Measurements from ENCODE around the gene ADAMTS6.

ADAMTS6 gene

GRCh38 chr5:65288657-65289056 is 193.1 kb downstream of the ADAMTS6 start:
- Histone ChIP-seq H3K79me1 (replicated peaks; ENCODE audit: low read length, poor library complexity, severe bottlenecking) (no peaks in the 10 kb centered on the region), H2BK5ac (ENCODE audit: low read depth, low read length, poor library complexity, severe bottlenecking) (no peak overlapping the region), H3K4ac (ENCODE audit: low read depth in 1 of 2, low read length in 2 of 2) (no peak overlapping the region), H4K8ac (ENCODE audit: low read length) (no peak overlapping the region), H3K4me3 (ENCODE audit: insufficient read depth in 1 of 2, low read depth in 1 of 2, low read length in 2 of 2) (no peak overlapping the region), H2BK12ac (ENCODE audit: low read length in 2 of 2) (no peak overlapping the region), H3K14ac (ENCODE audit: low read length in 2 of 2) (no peak overlapping the region), H3K36me3 (ENCODE audit: control insufficient read depth in 1 of 2, insufficient read depth in 2 of 2, low read depth in 1 of 2, low read length in 2 of 2) (peaks cover 0 to 40% of the 10 kb centered on the region in 2 experiments), H3K4me1 (ENCODE audit: control insufficient read depth, insufficient read depth, low read depth, low read length) (no peaks in the 10 kb centered on the region), H2AK5ac (ENCODE audit: low read length, severe bottlenecking) (no peak overlapping the region), H3K4me2 (ENCODE audit: low read length, poor library complexity, severe bottlenecking) (no peak overlapping the region), H2BK15ac (ENCODE audit: low read depth, poor library complexity, severe bottlenecking) (no peak overlapping the region), H3K23ac (ENCODE audit: low read length in 2 of 2) (no peak overlapping the region), H2AFZ (ENCODE audit: low read depth, low read length) (no peak overlapping the region), H3K9me3 (ENCODE audit: control insufficient read depth, low read length) (no peaks in the 10 kb centered on the region), H3K9ac (ENCODE audit: low read length) (no peak overlapping the region), H4K91ac (ENCODE audit: low read length) (no peak overlapping the region), H3K27me3 (ENCODE audit: control insufficient read depth in 1 of 2, insufficient read depth in 1 of 2, low read length in 2 of 2) (no peaks in the 10 kb centered on the region), H3K27ac (ENCODE audit: low read length, poor library complexity, severe bottlenecking) (no peak overlapping the region), H3K18ac (ENCODE audit: low read depth in 1 of 2, low read length in 2 of 2) (no peak overlapping the region), H2BK120ac (ENCODE audit: low read depth, low read length) (no peak overlapping the region)
- no CpG with 5 or more reads among the region's 2 CpGs for WGBS
- DNase-seq = no peak

DNA sequence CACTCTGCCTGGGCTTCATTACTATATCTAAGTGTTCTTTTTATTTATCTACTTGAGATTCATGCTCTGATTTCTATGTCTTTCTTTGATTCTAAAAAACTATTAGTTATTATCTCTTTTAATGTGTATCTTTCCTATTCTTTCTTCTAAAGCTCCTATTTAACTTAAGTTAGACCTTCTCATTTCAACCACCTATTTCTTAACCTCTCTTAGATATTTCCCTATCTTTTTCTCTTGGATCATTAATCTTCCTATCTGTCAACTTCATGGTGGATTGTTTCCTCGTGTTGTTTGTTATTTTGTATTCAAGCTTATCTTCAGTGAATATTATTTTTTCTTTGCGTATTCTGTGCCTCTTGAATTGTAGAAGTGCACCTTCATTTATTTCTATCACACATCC is 202.1 kb downstream of the ADAMTS6 start:
- Histone ChIP-seq H3K4me2 (ENCODE audit: low read length, poor library complexity, severe bottlenecking) (no peak overlapping the region), H2BK12ac (ENCODE audit: low read length in 2 of 2) (no peak overlapping the region), H3K4me1 (ENCODE audit: control insufficient read depth, insufficient read depth, low read depth, low read length) (no peaks in the 10 kb centered on the region), H3K27me3 (ENCODE audit: control insufficient read depth in 1 of 2, insufficient read depth in 1 of 2, low read length in 2 of 2) (no peaks in the 10 kb centered on the region), H3K36me3 (ENCODE audit: control insufficient read depth in 1 of 2, insufficient read depth in 2 of 2, low read depth in 1 of 2, low read length in 2 of 2) (peaks cover 0 to 25% of the 10 kb centered on the region in 2 experiments), H3K9ac (ENCODE audit: low read length) (no peak overlapping the region), H2BK15ac (ENCODE audit: low read depth, poor library complexity, severe bottlenecking) (no peak overlapping the region), H4K91ac (ENCODE audit: low read length) (no peak overlapping the region), H3K27ac (ENCODE audit: low read length, poor library complexity, severe bottlenecking) (no peak overlapping the region), H2BK120ac (ENCODE audit: low read depth, low read length) (no peak overlapping the region), H4K8ac (ENCODE audit: low read length) (no peak overlapping the region), H2BK5ac (ENCODE audit: low read depth, low read length, poor library complexity, severe bottlenecking) (no peak overlapping the region), H3K4ac (ENCODE audit: low read depth in 1 of 2, low read length in 2 of 2) (no peak overlapping the region), H3K9me3 (ENCODE audit: control insufficient read depth, low read length) (peaks cover 4% of the 10 kb centered on the region), H3K4me3 (ENCODE audit: insufficient read depth in 1 of 2, low read depth in 1 of 2, low read length in 2 of 2) (no peak overlapping the region), H3K14ac (ENCODE audit: low read length in 2 of 2) (no peak overlapping the region), H2AFZ (ENCODE audit: low read depth, low read length) (no peak overlapping the region), H2AK5ac (ENCODE audit: low read length, severe bottlenecking) (no peak overlapping the region), H3K79me1 (replicated peaks; ENCODE audit: low read length, poor library complexity, severe bottlenecking) (no peaks in the 10 kb centered on the region), H3K18ac (ENCODE audit: low read depth in 1 of 2, low read length in 2 of 2) (no peak overlapping the region), H3K23ac (ENCODE audit: low read length in 2 of 2) (no peak overlapping the region)
- no peak for DNase-seq
- no CpG with 5 or more reads among the region's 2 CpGs for WGBS

DNA sequence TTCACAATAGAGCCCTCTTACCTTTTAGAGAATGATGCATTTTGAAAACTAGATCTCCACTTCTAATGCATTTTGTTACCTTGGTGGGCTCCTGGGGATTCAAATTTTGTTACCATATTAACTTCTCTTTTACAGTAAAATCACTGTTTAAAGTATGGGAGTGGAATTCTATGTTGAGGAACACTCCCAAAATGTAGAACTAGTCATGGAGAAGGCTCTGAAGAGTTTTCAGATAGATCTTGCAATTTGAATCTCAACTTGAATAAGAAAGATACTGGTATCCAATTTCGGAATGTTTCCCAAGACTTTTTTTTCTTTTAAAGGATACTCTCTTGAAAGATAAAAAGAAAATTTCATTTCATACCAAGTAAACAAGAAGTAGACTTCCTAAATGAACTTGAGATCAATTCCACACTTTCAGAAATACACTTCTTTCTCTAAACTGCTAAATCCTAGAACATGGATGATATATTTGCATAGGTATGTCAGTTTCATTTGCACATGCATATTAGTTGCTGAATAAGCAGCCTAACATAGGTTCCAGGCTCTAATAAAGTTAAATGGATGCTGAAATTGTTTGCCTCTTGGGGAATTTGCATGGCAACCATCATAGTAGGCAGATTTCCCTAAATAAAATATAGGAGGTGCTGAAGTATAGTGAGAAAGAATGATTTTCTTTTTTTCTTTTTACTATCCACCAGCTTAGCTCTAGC is 205.4 kb downstream of the ADAMTS6 start:
- Histone ChIP-seq H2BK12ac (ENCODE audit: low read length in 2 of 2) (no peak overlapping the region), H2BK15ac (ENCODE audit: low read depth, poor library complexity, severe bottlenecking) (no peak overlapping the region), H3K9ac (ENCODE audit: low read length) (no peak overlapping the region), H2BK5ac (ENCODE audit: low read depth, low read length, poor library complexity, severe bottlenecking) (no peak overlapping the region), H3K27ac (ENCODE audit: low read length, poor library complexity, severe bottlenecking) (no peak overlapping the region), H3K4me3 (ENCODE audit: insufficient read depth in 1 of 2, low read depth in 1 of 2, low read length in 2 of 2) (no peak overlapping the region), H2AFZ (ENCODE audit: low read depth, low read length) (no peak overlapping the region), H2AK5ac (ENCODE audit: low read length, severe bottlenecking) (no peak overlapping the region), H3K18ac (ENCODE audit: low read depth in 1 of 2, low read length in 2 of 2) (no peak overlapping the region), H3K4ac (ENCODE audit: low read depth in 1 of 2, low read length in 2 of 2) (no peak overlapping the region), H3K4me1 (ENCODE audit: control insufficient read depth, insufficient read depth, low read depth, low read length) (no peaks in the 10 kb centered on the region), H3K36me3 (ENCODE audit: control insufficient read depth in 1 of 2, insufficient read depth in 2 of 2, low read depth in 1 of 2, low read length in 2 of 2) (peaks cover 0 to 43% of the 10 kb centered on the region in 2 experiments), H3K4me2 (ENCODE audit: low read length, poor library complexity, severe bottlenecking) (no peak overlapping the region), H3K9me3 (ENCODE audit: control insufficient read depth, low read length) (peaks cover 4% of the 10 kb centered on the region), H3K23ac (ENCODE audit: low read length in 2 of 2) (no peak overlapping the region), H3K79me1 (replicated peaks; ENCODE audit: low read length, poor library complexity, severe bottlenecking) (no peaks in the 10 kb centered on the region), H2BK120ac (ENCODE audit: low read depth, low read length) (no peak overlapping the region), H4K91ac (ENCODE audit: low read length) (no peak overlapping the region), H3K27me3 (ENCODE audit: control insufficient read depth in 1 of 2, insufficient read depth in 1 of 2, low read length in 2 of 2) (no peaks in the 10 kb centered on the region), H4K8ac (ENCODE audit: low read length) (no peak overlapping the region), H3K14ac (ENCODE audit: low read length in 2 of 2) (no peak overlapping the region)
- no CpG with 5 or more reads among the region's 1 CpG for whole genome bisulfite sequencing
- no peak for DNase-seq

DNA sequence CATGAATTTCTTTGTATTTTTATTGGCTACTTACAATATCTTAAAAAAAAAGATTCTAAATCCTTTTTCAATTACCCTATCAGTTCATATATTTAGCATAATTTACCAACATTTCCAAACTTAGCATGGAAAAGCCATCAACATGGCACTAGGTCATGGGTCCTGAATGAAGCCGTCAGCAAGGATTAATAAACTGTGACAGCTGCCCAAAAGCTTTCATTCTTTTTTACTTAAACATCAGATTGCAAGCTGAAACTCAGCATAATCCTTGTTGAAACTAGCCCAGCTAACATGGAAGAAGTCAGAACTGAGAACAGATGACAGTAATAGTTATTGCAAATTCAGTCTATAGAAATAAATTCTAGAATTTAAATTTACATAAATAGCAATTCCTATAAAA is 209.8 kb downstream of the ADAMTS6 start:
- Histone ChIP-seq H2AFZ (ENCODE audit: low read depth, low read length) (no peak overlapping the region), H3K14ac (ENCODE audit: low read length in 2 of 2) (no peak overlapping the region), H3K9ac (ENCODE audit: low read length) (no peak overlapping the region), H2AK5ac (ENCODE audit: low read length, severe bottlenecking) (no peak overlapping the region), H2BK15ac (ENCODE audit: low read depth, poor library complexity, severe bottlenecking) (no peak overlapping the region), H3K23ac (ENCODE audit: low read length in 2 of 2) (no peak overlapping the region), H3K4me3 (ENCODE audit: insufficient read depth in 1 of 2, low read depth in 1 of 2, low read length in 2 of 2) (no peak overlapping the region), H2BK12ac (ENCODE audit: low read length in 2 of 2) (no peak overlapping the region), H3K79me1 (replicated peaks; ENCODE audit: low read length, poor library complexity, severe bottlenecking) (no peaks in the 10 kb centered on the region), H3K4ac (ENCODE audit: low read depth in 1 of 2, low read length in 2 of 2) (no peak overlapping the region), H3K27ac (ENCODE audit: low read length, poor library complexity, severe bottlenecking) (no peak overlapping the region), H3K27me3 (ENCODE audit: control insufficient read depth in 1 of 2, insufficient read depth in 1 of 2, low read length in 2 of 2) (no peaks in the 10 kb centered on the region), H3K18ac (ENCODE audit: low read depth in 1 of 2, low read length in 2 of 2) (no peak overlapping the region), H2BK120ac (ENCODE audit: low read depth, low read length) (no peak overlapping the region), H2BK5ac (ENCODE audit: low read depth, low read length, poor library complexity, severe bottlenecking) (no peak overlapping the region), H3K9me3 (ENCODE audit: control insufficient read depth, low read length) (no peaks in the 10 kb centered on the region), H3K4me2 (ENCODE audit: low read length, poor library complexity, severe bottlenecking) (no peak overlapping the region), H4K91ac (ENCODE audit: low read length) (no peak overlapping the region), H3K4me1 (ENCODE audit: control insufficient read depth, insufficient read depth, low read depth, low read length) (no peaks in the 10 kb centered on the region), H4K8ac (ENCODE audit: low read length) (no peak overlapping the region), H3K36me3 (ENCODE audit: control insufficient read depth in 1 of 2, insufficient read depth in 2 of 2, low read depth in 1 of 2, low read length in 2 of 2) (peaks cover 0 to 59% of the 10 kb centered on the region in 2 experiments)
- DNase-seq = no peak
- 94% methylated on average over 1 of the region's 1 CpG for WGBS

Data from mesenchymal stem cell (in vitro differentiated cells and primary cell).